NCI-H2196 (cell line): Measurements from ENCODE around the gene ZC3H10.
"Not testable (repeated sequence)": the region's sequence is repeated elsewhere in the genome, so short reads cannot be mapped to it uniquely, and the experiment has no call there.

ENCODE experiments used
- DNase-seq: peaks from one replicate; lab custom pipeline; 2025; ENCODE audit not compliant: unreplicated experiment; lab: John Stamatoyannopoulos, UW

ZC3H10 gene

GRCh38 chr12:56117778-56118687 is at the start of gene ZC3H10:
Gene ZC3H10, plus strand, starts transcription at chr12:56118266. Its CDS starts 2,297 bp downstream, at chr12:56120563.
- peak; percentile 99 for DNase-seq

GRCh38 chr12:56071648-56072047 is 46.4 kb upstream of the ZC3H10 start:
- DNase-seq: no peak

- no peak for DNase-seq
Measured at GRCh38 chr12:56074396-56074795, 43.7 kb upstream of the ZC3H10 start.

- DNase-seq: not testable (repeated sequence)
Measured at GRCh38 chr12:56077966-56078365, 40.1 kb upstream of the ZC3H10 start.

- no peak for DNase-seq
Measured at GRCh38 chr12:56078427-56078826, 39.6 kb upstream of the ZC3H10 start.

GRCh38 chr12:56078931-56079722 is 38.9 kb upstream of the ZC3H10 start:
- peak; percentile 70 for DNase-seq

- peak; percentile 67 for DNase-seq
Measured at GRCh38 chr12:56079723-56080555, 38.1 kb upstream of the ZC3H10 start, which contains the start of gene ERBB3. Gene ERBB3, plus strand, starts transcription at chr12:56080165. Its CDS starts 136 bp downstream, at chr12:56080301.

- no peak for DNase-seq
Measured at GRCh38 chr12:56080556-56081138, 37.4 kb upstream of the ZC3H10 start.

GRCh38 chr12:56081393-56082347 is 36.4 kb upstream of the ZC3H10 start:
- no peak for DNase-seq

- DNase-seq: no peak
Measured at GRCh38 chr12:56082382-56082781, 35.7 kb upstream of the ZC3H10 start.

- no peak for DNase-seq
Measured at GRCh38 chr12:56082967-56083366, 35.1 kb upstream of the ZC3H10 start.

GRCh38 chr12:56084958-56085543 is 33.0 kb upstream of the ZC3H10 start:
- no peak for DNase-seq

- DNase-seq: peak; percentile 26
Measured at GRCh38 chr12:56086096-56086495, 32.0 kb upstream of the ZC3H10 start.

- no peak for DNase-seq
Measured at GRCh38 chr12:56086608-56087007, 31.5 kb upstream of the ZC3H10 start.

GRCh38 chr12:56087220-56087619 is 30.8 kb upstream of the ZC3H10 start:
- peak; percentile 72 for DNase-seq

GRCh38 chr12:56097738-56098137 is 20.3 kb upstream of the ZC3H10 start:
- DNase-seq: no peak

- no peak for DNase-seq
Measured at GRCh38 chr12:56098592-56098991, 19.5 kb upstream of the ZC3H10 start.

GRCh38 chr12:56099787-56100186 is 18.3 kb upstream of the ZC3H10 start:
- no peak for DNase-seq

- no peak for DNase-seq
Measured at GRCh38 chr12:56101045-56101444, 17.0 kb upstream of the ZC3H10 start.
